Measurements from ENCODE around the gene OSBPL5.

The OSBPL5 gene

GRCh38 chr11:3145206-3145520 is 19.9 kb downstream of the OSBPL5 start:
- Histone ChIP-seq H4K8ac (ENCODE audit: low read depth, low read length) (peak overlapping the region; percentile 17), H3K9ac (ENCODE audit: low read depth, low read length, poor library complexity) (no peak overlapping the region), H2BK12ac (ENCODE audit: low read length) (peak overlapping the region; percentile 46), H3K4ac (ENCODE audit: low read length) (no peak overlapping the region), H3K27me3 (ENCODE audit: control insufficient read depth in 3 of 3, insufficient read depth in 3 of 3, low read depth in 1 of 3, low read length in 3 of 3) (peaks cover 0 to 3% (median 0%) of the 10 kb centered on the region in 3 experiments), H3K4me2 (ENCODE audit: insufficient read depth, low read length, poor library complexity, severe bottlenecking) (no peak overlapping the region), H2BK15ac (ENCODE audit: low read length) (no peak overlapping the region), H4K91ac (ENCODE audit: low read depth, low read length, poor library complexity) (no peak overlapping the region), H3K79me1 (ENCODE audit: low read depth, low read length) (peaks cover 8% of the 10 kb centered on the region), H2BK120ac (ENCODE audit: low read depth, low read length) (peak overlapping the region; percentile 72), H3K9me3 (replicated peaks in 1 of 2; ENCODE audit: control insufficient read depth in 2 of 2, insufficient read depth in 1 of 2, low read depth in 1 of 2, low read length in 2 of 2) (peaks cover 0 to 5% of the 10 kb centered on the region in 2 donors), H3K18ac (ENCODE audit: low read length) (peak overlapping the region; percentile 80), H3K23ac (ENCODE audit: low read depth, low read length, poor library complexity) (no peak overlapping the region), H3K36me3 (replicated peaks in 1 of 2; ENCODE audit: control insufficient read depth in 2 of 2, insufficient read depth in 2 of 2, low read length in 2 of 2) (peaks cover 3 to 4% of the 10 kb centered on the region in 2 donors), H3K4me3 (ENCODE audit: low read length in 2 of 2) (no peak overlapping the region), H2AFZ (ENCODE audit: low read length) (no peak overlapping the region), H3K4me1 (ENCODE audit: control insufficient read depth in 2 of 2, insufficient read depth in 1 of 2, low read depth in 1 of 2, low read length in 2 of 2) (peaks cover 2 to 13% of the 10 kb centered on the region in 2 donors), H3K27ac (replicated peaks; ENCODE audit: low read length) (no peak overlapping the region), H2BK5ac (ENCODE audit: low read length) (no peak overlapping the region), H3K14ac (ENCODE audit: low read length) (peak overlapping the region; percentile 56), H2AK5ac (ENCODE audit: low read depth, low read length) (peak overlapping the region; percentile 13)
- no peak for DNase-seq (ENCODE audit: low spot score)
- WGBS, 2 donors (ENCODE audit: extremely low coverage in 2 of 2, insufficient read length in 2 of 2, insufficient replicate concordance in 1 of 2): no CpG with 5 or more reads among the region's 6 CpGs

- H3K9me3 ChIP-seq (replicated peaks in 1 of 2; ENCODE audit: control insufficient read depth in 2 of 2, insufficient read depth in 1 of 2, low read depth in 1 of 2, low read length in 2 of 2): peaks cover 0 to 2% of the 10 kb centered on the region in 2 donors
- H2AK5ac ChIP-seq (ENCODE audit: low read depth, low read length): no peak overlapping the region
- H3K4ac ChIP-seq (ENCODE audit: low read length): no peak overlapping the region
- no CpG with 5 or more reads among the region's 32 CpGs for WGBS, 2 donors (ENCODE audit: extremely low coverage in 2 of 2, insufficient read length in 2 of 2, insufficient replicate concordance in 1 of 2)
- DNase-seq (ENCODE audit: low spot score): no peak
- no peak overlapping the region for H2BK12ac ChIP-seq (ENCODE audit: low read length)
- H2BK5ac ChIP-seq (ENCODE audit: low read length): no peak overlapping the region
- no peak overlapping the region for H4K91ac ChIP-seq (ENCODE audit: low read depth, low read length, poor library complexity)
- no peak overlapping the region for H2BK15ac ChIP-seq (ENCODE audit: low read length)
- H2AFZ ChIP-seq (ENCODE audit: low read length): no peak overlapping the region
- no peak overlapping the region for H3K23ac ChIP-seq (ENCODE audit: low read depth, low read length, poor library complexity)
- no peak overlapping the region for H3K14ac ChIP-seq (ENCODE audit: low read length)
- no peak overlapping the region for H3K9ac ChIP-seq (ENCODE audit: low read depth, low read length, poor library complexity)
- H3K79me1 ChIP-seq (ENCODE audit: low read depth, low read length): peaks cover 5% of the 10 kb centered on the region
- H4K8ac ChIP-seq (ENCODE audit: low read depth, low read length): no peak overlapping the region
- H2BK120ac ChIP-seq (ENCODE audit: low read depth, low read length): no peak overlapping the region
- H3K27me3 ChIP-seq (ENCODE audit: control insufficient read depth in 3 of 3, insufficient read depth in 3 of 3, low read depth in 1 of 3, low read length in 3 of 3): no peaks in the 10 kb centered on the region
- H3K4me2 ChIP-seq (ENCODE audit: insufficient read depth, low read length, poor library complexity, severe bottlenecking): no peak overlapping the region
- no peak overlapping the region for H3K27ac ChIP-seq (replicated peaks; ENCODE audit: low read length)
- no peak overlapping the region for H3K18ac ChIP-seq (ENCODE audit: low read length)
- no peak overlapping the region for H3K4me3 ChIP-seq (ENCODE audit: low read length in 2 of 2)
- peaks cover 2 to 12% of the 10 kb centered on the region in 2 donors for H3K4me1 ChIP-seq (ENCODE audit: control insufficient read depth in 2 of 2, insufficient read depth in 1 of 2, low read depth in 1 of 2, low read length in 2 of 2)
- peaks cover 0 to 2% of the 10 kb centered on the region in 2 donors for H3K36me3 ChIP-seq (replicated peaks in 1 of 2; ENCODE audit: control insufficient read depth in 2 of 2, insufficient read depth in 2 of 2, low read length in 2 of 2)
Measured at GRCh38 chr11:3144296-3145205, 20.6 kb downstream of the OSBPL5 start.

- H3K23ac ChIP-seq (ENCODE audit: low read depth, low read length, poor library complexity): peak overlapping the region; percentile 80
- peak overlapping the region; percentile 72 for H3K18ac ChIP-seq (ENCODE audit: low read length)
- peaks cover 5% of the 10 kb centered on the region for H3K79me1 ChIP-seq (ENCODE audit: low read depth, low read length)
- H3K36me3 ChIP-seq (replicated peaks in 1 of 2; ENCODE audit: control insufficient read depth in 2 of 2, insufficient read depth in 2 of 2, low read length in 2 of 2): peaks cover 0 to 2% of the 10 kb centered on the region in 2 donors
- H3K4ac ChIP-seq (ENCODE audit: low read length): no peak overlapping the region
- no peak overlapping the region for H2AFZ ChIP-seq (ENCODE audit: low read length)
- peak overlapping the region; percentile 63 for H2AK5ac ChIP-seq (ENCODE audit: low read depth, low read length)
- H2BK15ac ChIP-seq (ENCODE audit: low read length): peak overlapping the region; percentile 58
- H3K4me2 ChIP-seq (ENCODE audit: insufficient read depth, low read length, poor library complexity, severe bottlenecking): no peak overlapping the region
- no peak overlapping the region for H3K27ac ChIP-seq (replicated peaks; ENCODE audit: low read length)
- H2BK120ac ChIP-seq (ENCODE audit: low read depth, low read length): no peak overlapping the region
- peak overlapping the region in 1 of 2 donors; percentile 27 for H3K4me3 ChIP-seq (ENCODE audit: low read length in 2 of 2)
- WGBS, 2 donors (ENCODE audit: extremely low coverage in 2 of 2, insufficient read length in 2 of 2, insufficient replicate concordance in 1 of 2): no CpG with 5 or more reads among the region's 38 CpGs
- H3K14ac ChIP-seq (ENCODE audit: low read length): peak overlapping the region; percentile 71
- no peak overlapping the region for H4K91ac ChIP-seq (ENCODE audit: low read depth, low read length, poor library complexity)
- peaks cover 0 to 2% of the 10 kb centered on the region in 2 donors for H3K9me3 ChIP-seq (replicated peaks in 1 of 2; ENCODE audit: control insufficient read depth in 2 of 2, insufficient read depth in 1 of 2, low read depth in 1 of 2, low read length in 2 of 2)
- peaks cover 2 to 14% of the 10 kb centered on the region in 2 donors for H3K4me1 ChIP-seq (ENCODE audit: control insufficient read depth in 2 of 2, insufficient read depth in 1 of 2, low read depth in 1 of 2, low read length in 2 of 2)
- H3K9ac ChIP-seq (ENCODE audit: low read depth, low read length, poor library complexity): no peak overlapping the region
- H3K27me3 ChIP-seq (ENCODE audit: control insufficient read depth in 3 of 3, insufficient read depth in 3 of 3, low read depth in 1 of 3, low read length in 3 of 3): no peaks in the 10 kb centered on the region
- H2BK5ac ChIP-seq (ENCODE audit: low read length): no peak overlapping the region
- peak overlapping the region; percentile 10 for H2BK12ac ChIP-seq (ENCODE audit: low read length)
- DNase-seq (ENCODE audit: low spot score): no peak
- H4K8ac ChIP-seq (ENCODE audit: low read depth, low read length): no peak overlapping the region
Measured at GRCh38 chr11:3143136-3143880, 21.8 kb downstream of the OSBPL5 start.

GRCh38 chr11:3140291-3140603 is 24.9 kb downstream of the OSBPL5 start:
- peaks cover 13% of the 10 kb centered on the region for H3K79me1 ChIP-seq (ENCODE audit: low read depth, low read length)
- H3K36me3 ChIP-seq (replicated peaks in 1 of 2; ENCODE audit: control insufficient read depth in 2 of 2, insufficient read depth in 2 of 2, low read length in 2 of 2): no peaks in the 10 kb centered on the region
- peak overlapping the region; percentile 7 for H2BK5ac ChIP-seq (ENCODE audit: low read length)
- H3K23ac ChIP-seq (ENCODE audit: low read depth, low read length, poor library complexity): no peak overlapping the region
- no peak overlapping the region for H2BK120ac ChIP-seq (ENCODE audit: low read depth, low read length)
- peak overlapping the region; percentile 73 for H3K9ac ChIP-seq (ENCODE audit: low read depth, low read length, poor library complexity)
- H2AFZ ChIP-seq (ENCODE audit: low read length): no peak overlapping the region
- H2AK5ac ChIP-seq (ENCODE audit: low read depth, low read length): peak overlapping the region; percentile 47
- no peak overlapping the region for H3K4ac ChIP-seq (ENCODE audit: low read length)
- whole genome bisulfite sequencing, 2 donors (ENCODE audit: extremely low coverage in 2 of 2, insufficient read length in 2 of 2, insufficient replicate concordance in 1 of 2): no CpG with 5 or more reads among the region's 4 CpGs
- no peak overlapping the region for H3K27ac ChIP-seq (replicated peaks; ENCODE audit: low read length)
- no peaks in the 10 kb centered on the region for H3K27me3 ChIP-seq (ENCODE audit: control insufficient read depth in 3 of 3, insufficient read depth in 3 of 3, low read depth in 1 of 3, low read length in 3 of 3)
- no peak overlapping the region for H3K14ac ChIP-seq (ENCODE audit: low read length)
- H3K4me1 ChIP-seq (ENCODE audit: control insufficient read depth in 2 of 2, insufficient read depth in 1 of 2, low read depth in 1 of 2, low read length in 2 of 2): peaks cover 4 to 24% of the 10 kb centered on the region in 2 donors
- H4K8ac ChIP-seq (ENCODE audit: low read depth, low read length): no peak overlapping the region
- H2BK15ac ChIP-seq (ENCODE audit: low read length): no peak overlapping the region
- no peak for DNase-seq (ENCODE audit: low spot score)
- no peak overlapping the region for H3K4me3 ChIP-seq (ENCODE audit: low read length in 2 of 2)
- no peak overlapping the region for H2BK12ac ChIP-seq (ENCODE audit: low read length)
- no peaks in the 10 kb centered on the region for H3K9me3 ChIP-seq (replicated peaks in 1 of 2; ENCODE audit: control insufficient read depth in 2 of 2, insufficient read depth in 1 of 2, low read depth in 1 of 2, low read length in 2 of 2)
- H4K91ac ChIP-seq (ENCODE audit: low read depth, low read length, poor library complexity): no peak overlapping the region
- H3K18ac ChIP-seq (ENCODE audit: low read length): peak overlapping the region; percentile 78
- no peak overlapping the region for H3K4me2 ChIP-seq (ENCODE audit: insufficient read depth, low read length, poor library complexity, severe bottlenecking)
